NT2/D1 (cell line): ENCODE results near the gene GNAQ.

ENCODE experiments used
- SUZ12 ChIP-seq: IDR thresholded peaks from 2 replicates; pipeline ENCODE4 v1.6.1; 2011; ENCODE audit not compliant: insufficient read length, insufficient read depth; ENCODE audit errors: extremely low read depth
- YY1 ChIP-seq: IDR thresholded peaks from 2 replicates; pipeline ENCODE4 v1.6.1; 2011; ENCODE audit not compliant: insufficient read length, insufficient read depth

- TF ChIP-seq SUZ12 (no peak), YY1 (no peak)
These were observed 228.2 kb downstream of the GNAQ start for GRCh38 chr9:77803423-77803822.
